Measurements from ENCODE around the gene TRMT61A.
"Not testable (repeated sequence)": the region's sequence is repeated elsewhere in the genome, so short reads cannot be mapped to it uniquely, and the experiment has no call there.

Gene TRMT61A

DNA sequence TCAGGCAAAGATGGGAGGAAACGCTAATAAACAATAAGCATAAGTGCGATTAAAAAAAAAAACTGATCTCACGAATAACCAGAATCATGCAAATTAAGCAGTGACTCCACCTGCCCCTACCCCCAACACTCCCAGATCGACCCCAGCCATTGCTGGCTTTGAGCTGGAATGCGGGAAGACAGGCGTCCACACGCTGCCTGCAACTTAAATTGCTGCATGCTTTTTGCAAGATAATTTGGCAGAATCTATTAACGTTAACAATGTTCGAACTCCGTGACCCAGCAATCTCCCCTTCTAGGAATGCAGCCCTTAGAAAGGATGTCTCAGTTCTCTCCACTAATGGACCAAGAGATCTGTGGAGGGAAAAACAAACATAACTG, 5.4 kb upstream of the TRMT61A start:
- DNase-seq: no peak

- no peak for DNase-seq
Observed at GRCh38 chr14:103524002-103524935, 4.7 kb upstream of the TRMT61A start.

DNA sequence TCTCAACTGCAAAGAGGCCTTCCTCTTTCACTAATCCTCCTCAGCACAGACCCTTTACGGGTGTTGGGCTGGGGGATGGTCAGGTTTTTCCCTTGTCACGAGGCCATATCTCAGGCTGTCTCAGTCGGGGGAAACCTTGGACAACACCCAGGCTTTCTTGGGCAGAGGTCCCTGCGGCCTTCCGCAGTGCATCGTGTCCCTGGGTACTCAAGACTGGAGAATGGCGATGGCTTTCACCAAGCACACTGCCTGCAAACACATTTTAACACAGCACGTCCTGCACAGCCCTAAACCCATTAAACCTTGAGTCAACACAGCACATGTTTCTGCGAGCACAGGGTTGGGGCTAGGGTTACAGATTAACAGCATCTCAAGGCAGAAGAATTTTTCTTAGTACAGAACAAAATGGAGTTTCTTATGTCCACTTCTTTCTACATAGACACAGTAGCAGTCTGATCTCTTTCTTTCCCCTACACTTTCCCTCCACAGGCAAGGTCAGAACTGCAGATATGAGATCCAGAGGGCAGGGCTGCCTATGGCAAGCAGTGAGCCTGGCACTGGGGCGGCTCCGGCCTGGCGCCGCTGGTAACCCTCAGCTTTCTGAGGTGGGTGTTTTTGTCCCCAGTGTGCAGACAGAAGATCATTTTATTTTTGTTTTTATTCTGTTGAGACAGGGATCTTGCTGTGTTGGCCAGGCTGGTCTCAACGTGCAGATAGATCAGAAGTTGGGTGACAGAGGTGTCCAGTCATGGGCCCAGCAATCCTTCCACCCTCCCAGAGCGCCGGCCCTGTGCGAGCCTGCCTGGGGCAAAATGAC, 3.4 kb upstream of the TRMT61A start:
- DNase-seq: not testable (repeated sequence)

- DNase-seq: no peak
Observed at GRCh38 chr14:103526247-103526913, 2.6 kb upstream of the TRMT61A start.

DNA sequence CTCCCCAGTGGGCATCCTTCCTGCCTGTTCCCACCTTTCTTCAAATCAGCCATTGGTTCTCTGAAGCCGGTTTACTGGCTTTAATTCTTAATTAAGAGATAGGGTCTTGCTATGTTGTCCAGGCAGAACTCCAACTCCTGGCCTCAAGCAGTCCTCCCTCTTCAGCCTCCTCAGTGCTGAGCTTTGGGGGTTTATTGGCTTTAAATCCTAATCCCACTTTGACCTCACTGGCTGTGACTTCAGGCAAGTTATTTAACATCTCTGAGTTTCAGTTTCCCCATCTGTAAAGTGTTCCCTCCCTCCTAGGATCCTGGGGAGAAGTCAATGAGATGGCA, 2.1 kb upstream of the TRMT61A start:
- no peak for DNase-seq

DNA sequence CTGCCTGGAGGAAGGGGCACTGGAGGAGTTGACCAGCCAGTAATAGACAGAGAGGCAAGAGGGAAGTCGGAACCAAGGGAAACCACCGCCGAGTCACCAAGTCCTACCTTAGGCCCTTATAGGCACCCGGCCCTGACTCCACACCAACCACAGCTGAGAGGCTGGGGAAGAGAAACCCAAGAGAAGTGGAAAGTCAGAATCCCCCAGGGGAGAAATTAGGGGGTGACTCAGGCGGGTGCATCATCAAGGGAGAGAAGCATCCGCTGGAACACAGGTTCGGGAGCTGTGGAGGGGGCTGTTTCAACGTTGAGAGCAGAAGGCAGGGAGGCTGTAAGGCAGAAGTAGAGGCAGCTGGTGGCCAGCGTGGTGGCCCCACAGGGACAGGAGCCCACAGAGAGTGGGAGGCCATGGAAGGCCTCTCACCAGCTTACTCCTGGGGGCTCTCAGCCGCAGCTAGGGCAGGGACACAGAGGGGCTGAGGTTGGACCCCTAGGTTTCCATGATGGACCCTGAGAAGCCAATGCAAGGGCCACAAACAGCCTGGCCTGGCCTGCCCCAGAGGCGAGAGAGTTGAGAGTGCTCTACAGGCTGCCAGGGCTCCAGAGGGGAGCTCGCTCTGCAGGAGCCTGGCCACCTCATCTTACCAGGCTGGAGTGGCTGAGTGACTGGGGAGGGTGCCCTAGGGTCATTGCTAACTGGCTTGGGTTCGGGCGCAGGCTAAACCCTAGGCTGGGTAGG, 1.4 kb upstream of the TRMT61A start:
- DNase-seq: no peak

DNA sequence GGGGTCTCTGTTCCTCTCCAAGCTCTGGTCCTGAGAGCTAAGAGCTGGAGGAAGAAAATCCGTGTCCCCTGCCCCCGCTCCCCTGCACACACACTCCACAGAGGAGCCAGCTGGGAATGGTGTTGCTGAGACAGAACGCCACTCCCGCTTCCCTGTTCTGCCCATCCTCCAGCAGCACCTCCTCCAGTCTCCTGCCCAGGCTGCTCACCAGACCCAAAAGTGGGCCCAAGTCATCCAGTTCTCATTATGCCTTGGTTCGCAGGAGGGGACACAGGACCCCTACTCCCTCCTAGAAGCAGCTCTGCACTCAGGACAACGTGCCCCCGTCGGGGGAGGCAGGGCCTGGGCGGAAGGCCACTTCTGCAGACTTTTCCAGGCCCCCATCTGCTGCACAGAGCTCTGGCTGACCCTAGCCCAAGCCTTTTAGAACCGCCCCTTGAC, 830 bp upstream of the TRMT61A start:
- no peak for DNase-seq

DNA sequence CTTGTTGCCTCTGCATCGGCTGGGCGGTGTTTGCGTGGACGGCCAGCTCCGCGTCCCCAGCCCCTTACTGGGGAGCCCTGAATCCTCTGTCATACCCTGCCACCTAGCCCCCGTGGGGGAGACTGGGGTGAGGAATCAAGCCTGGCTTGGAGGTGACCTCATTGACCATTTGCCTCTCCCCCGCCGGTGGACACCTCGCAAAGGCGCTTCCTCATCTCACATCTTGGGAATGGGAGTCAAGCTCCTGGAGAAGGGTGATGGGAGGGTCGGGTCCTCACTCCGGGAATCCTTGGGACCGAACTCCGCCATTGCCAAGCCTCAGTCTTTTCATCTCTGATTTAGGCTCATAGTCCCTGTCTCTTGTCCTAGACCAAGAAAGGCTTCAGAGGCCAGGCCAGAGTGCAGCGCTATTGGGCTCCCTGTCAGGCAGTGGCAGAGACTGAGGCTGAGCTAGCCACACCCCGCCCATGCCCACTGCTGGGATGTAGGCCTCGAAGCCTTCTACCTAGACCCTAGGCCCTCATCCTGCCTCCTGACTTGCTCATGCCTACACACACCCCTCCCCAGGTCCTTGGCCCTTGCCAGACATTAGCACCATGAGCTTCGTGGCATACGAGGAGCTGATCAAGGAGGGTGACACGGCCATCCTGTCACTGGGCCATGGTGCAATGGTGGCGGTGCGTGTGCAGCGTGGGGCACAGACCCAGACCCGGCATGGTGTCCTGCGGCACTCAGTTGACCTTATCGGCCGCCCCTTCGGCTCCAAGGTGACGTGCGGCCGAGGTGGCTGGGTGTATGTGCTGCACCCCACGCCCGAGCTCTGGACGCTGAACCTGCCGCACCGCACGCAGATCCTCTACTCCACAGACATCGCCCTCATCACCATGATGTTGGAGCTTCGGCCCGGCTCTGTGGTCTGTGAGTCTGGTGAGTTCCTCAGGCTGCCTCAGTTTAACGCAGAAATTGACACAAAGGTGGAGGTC, 678 bp downstream of the TRMT61A start:
- DNase-seq: no peak

DNA sequence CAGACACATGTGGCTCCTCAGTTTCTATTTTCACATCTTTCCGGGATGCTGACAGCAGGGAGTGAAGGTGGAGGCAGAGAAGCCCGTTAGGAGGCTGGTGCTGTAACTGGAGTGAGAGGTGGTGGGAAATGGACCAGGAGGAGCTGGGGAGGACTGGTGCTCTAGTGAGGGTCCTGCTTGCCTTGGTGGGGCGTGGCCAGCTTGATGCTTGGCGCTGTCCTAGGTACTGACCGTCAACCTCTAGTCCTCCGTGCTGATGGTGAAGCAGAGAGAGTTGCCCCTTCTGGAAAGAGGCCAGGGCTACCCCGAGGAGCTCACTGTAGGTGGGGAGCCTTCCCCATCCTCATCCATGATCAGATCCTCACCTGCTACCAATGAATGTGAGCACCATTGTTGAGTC, 1.4 kb downstream of the TRMT61A start:
- DNase-seq: no peak

GRCh38 chr14:103530831-103531230, 1.8 kb downstream of the TRMT61A start:
- no peak for DNase-seq

GRCh38 chr14:103531421-103532215, 2.6 kb downstream of the TRMT61A start:
- no peak for DNase-seq

DNA sequence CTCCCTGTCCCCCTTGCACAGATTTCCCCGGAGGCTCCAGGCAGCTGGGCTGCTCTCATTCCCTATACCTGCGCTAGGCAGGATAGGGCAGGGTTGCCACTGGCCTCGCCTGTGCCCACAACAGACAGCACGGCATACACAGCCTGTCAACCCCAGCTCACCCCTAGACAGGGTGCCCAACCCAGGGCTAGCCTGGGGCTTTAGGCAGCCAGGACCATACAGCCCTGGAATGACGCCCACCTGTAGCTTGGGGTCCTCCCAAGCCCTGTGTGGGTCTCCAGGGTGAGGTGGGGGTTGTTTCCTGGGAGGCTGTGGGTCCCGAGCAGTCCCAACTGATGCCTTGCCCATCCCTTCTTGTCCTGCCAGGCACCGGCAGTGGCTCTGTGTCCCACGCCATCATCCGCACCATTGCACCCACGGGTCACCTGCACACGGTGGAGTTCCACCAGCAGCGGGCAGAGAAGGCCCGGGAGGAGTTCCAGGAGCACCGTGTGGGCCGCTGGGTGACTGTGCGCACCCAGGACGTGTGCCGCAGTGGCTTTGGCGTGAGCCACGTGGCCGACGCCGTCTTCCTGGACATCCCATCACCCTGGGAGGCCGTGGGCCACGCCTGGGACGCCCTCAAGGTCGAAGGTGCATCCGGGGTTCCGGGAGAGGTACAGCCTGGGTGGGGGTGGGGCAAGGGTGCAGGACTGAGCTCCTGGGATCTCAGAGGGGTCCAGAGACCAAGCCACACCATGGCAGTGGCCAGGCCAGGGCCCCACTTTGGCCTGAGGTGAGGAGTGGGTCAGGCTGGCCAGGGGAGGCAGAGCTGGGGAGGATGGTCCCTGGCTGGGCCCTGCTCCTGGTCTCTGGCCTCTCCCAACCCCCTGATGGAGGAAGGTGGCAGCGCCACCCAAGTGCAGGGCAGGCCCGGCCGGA, 3.5 kb downstream of the TRMT61A start:
- DNase-seq: no peak

GRCh38 chr14:103533137-103533998, 4.4 kb downstream of the TRMT61A start:
- no peak for DNase-seq

GRCh38 chr14:103533999-103534575, 5.1 kb downstream of the TRMT61A start:
- no peak for DNase-seq

DNA sequence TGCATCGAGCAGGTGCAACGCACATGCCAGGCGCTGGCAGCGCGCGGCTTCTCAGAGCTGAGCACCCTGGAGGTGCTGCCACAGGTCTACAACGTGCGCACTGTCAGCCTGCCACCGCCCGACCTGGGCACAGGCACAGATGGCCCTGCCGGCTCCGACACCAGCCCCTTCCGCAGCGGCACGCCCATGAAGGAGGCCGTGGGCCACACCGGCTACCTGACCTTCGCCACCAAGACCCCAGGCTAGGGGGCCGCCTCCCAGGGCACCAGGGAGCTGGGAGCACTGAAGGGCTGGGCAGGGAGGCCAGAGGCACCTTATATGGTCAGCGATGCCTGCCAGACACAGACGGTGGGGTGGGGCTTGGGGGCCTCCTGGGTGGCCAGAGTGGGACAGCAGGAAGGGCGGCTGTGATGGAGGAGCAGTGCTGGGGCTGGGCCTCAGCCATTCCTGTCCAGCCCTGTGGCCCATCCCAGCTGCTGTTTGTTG, 5.6 kb downstream of the TRMT61A start:
- no peak for DNase-seq

DNA sequence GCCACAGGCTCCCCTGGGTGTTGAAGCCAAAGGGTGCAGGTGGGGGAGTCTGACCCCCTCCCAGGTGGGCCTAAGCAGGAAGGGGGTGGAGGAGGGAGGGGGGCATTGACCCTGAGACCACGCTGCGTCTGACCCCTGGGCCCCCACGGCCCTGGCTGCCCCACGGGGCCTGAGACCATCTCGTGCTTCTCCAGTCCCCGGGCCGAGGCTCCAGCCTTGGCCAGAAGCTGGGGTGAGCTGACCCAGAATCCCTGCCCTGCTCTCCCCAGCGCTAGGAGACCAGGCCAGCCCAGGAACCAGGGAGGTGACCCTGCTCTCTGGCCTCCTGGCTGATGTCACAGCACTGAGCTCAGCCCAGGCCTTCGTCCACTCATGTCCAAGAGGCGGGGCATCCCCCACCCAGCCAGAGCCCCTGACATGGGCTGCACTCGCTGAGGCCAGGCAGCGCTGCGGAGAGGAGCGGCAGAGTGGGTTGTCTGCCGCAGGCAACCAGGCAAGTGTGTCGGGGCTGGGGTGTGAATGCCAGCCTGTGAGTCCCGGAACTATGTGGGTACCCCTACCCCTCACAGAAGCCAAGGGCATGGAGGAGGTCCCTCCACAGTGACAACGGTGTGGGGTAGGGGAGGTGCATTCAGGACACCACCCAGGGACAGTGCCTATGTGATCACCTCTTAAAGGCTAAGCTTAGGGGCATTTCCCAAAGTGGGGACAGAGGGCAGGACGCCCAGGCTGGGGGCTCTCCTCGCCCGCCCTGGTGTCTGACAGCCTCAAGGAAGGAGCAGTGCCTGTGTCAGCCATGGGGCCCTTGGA, 6.3 kb downstream of the TRMT61A start:
- no peak for DNase-seq

Data from DMS79 (cell line).